K562 (cell line): Measurements from ENCODE around the gene NTSR1.

Experiments used
- EP300 ChIP-seq: IDR thresholded peaks from 2 replicates; pipeline ENCODE4 v1.6.1; 2012; ENCODE audit warnings: low read length, improper control_type of control experiment
- EZH2 ChIP-seq: IDR thresholded peaks from 2 replicates; pipeline ENCODE4 v1.6.1; 2012; ENCODE audit warnings: low read depth, mild to moderate bottlenecking, inconsistent platforms, low read length, borderline replicate concordance
- MAFK ChIP-seq: IDR thresholded peaks from 2 replicates; pipeline ENCODE4 v1.6.1; 2011; ENCODE audit warnings: low read length, improper control_type of control experiment
- POLR2A ChIP-seq: fragments of 450-650 bp; conservative IDR thresholded peaks from 2 replicates; pipeline ENCODE4 v1.6.1; 2016
- STAT5B ChIP-seq: fragments of 250-450 bp; sonication (Bioruptor Pico); IDR thresholded peaks from 2 replicates; pipeline ENCODE4 v1.8.0; 2021; ENCODE audit warnings: mild to moderate bottlenecking, inconsistent platforms
- TEAD1 ChIP-seq, 2 experiments: fragments of 450-650 bp in 1 of 2; sonication (generic) in 1 of 2; formaldehyde crosslinking; IDR thresholded peaks; 2 replicates each; pipeline versions ENCODE4 v1.4.0 to v1.8.0; 2020 to 2022; ENCODE audit warnings: mild to moderate bottlenecking in 2 of 2, missing genetic modification reagents in 1 of 2
- TOE1 ChIP-seq, 2 experiments: fragments of 450-650 bp in 1 of 2; sonication (generic) in 1 of 2; formaldehyde crosslinking in 1 of 2; IDR thresholded peaks; 2 replicates each; pipeline versions ENCODE4 v1.7.1 to v1.8.0; 2016 to 2022; ENCODE audit warnings: borderline replicate concordance in 2 of 2, mild to moderate bottlenecking in 2 of 2, antibody characterized with exemption in 1 of 2, inconsistent platforms in 1 of 2, low read depth in 1 of 2, missing genetic modification reagents in 1 of 2, moderate library complexity in 1 of 2
- ZNF583 ChIP-seq: fragments of 250-450 bp; sonication (Bioruptor Pico); IDR thresholded peaks from 2 replicates; pipeline ENCODE4 v1.4.0; 2020
- TF ChIP-seq, protein P1 (sequence below), 2 experiments: fragments of 450-650 bp in 1 of 2; IDR thresholded peaks; 2 replicates each; pipeline ENCODE4 v1.6.1; 2011 to 2017; ENCODE audit warnings: low read depth in 2 of 2, antibody characterized with exemption in 1 of 2, borderline replicate concordance in 1 of 2, low read length in 1 of 2, mild to moderate bottlenecking in 1 of 2, mixed read lengths in 1 of 2; ENCODE audit not compliant: control insufficient read depth in 1 of 2
- TF ChIP-seq, protein P2 (sequence below): IDR thresholded peaks from 2 replicates; pipeline ENCODE4 v1.6.1; 2016; ENCODE audit warnings: missing genetic modification characterization, missing compliant biosample characterization

DNA sequence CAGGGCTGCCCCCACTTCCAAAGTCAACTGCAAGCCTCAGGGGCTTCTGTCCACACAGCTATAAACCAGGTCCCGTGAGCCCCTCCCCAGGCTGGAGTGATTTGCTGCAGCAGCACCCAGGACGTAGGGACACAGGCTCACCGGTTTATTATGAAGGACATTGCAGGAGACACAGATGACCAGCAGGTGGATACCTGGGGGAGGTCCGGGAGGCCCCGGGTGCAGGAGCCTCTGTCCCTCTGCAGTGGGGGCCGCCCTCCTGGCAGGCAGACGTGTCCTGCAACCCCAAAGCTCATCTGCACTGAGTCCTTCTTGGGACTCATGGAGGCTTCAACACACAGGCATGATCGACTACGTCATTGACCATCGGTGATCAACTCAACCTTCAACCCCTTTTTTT, 14.5 kb upstream of the NTSR1 start:
- TF ChIP-seq TEAD1 (CRISPR knock-in tag; IDR thresholded peaks at IDR 0.05) (no peak), TOE1 (IDR thresholded peaks at IDR 0.05; ENCODE audit: borderline replicate concordance) (no peak), TOE1 (CRISPR knock-in tag; IDR thresholded peaks at IDR 0.05; ENCODE audit: borderline replicate concordance, low read depth) (no peak), EP300 (no peak), ZNF583 (CRISPR knock-in tag) (no peak), STAT5B (CRISPR knock-in tag) (no peak), EZH2 (no peak), MAFK (no peak), POLR2A (no peak)
- TF ChIP-seq, protein P1, sequence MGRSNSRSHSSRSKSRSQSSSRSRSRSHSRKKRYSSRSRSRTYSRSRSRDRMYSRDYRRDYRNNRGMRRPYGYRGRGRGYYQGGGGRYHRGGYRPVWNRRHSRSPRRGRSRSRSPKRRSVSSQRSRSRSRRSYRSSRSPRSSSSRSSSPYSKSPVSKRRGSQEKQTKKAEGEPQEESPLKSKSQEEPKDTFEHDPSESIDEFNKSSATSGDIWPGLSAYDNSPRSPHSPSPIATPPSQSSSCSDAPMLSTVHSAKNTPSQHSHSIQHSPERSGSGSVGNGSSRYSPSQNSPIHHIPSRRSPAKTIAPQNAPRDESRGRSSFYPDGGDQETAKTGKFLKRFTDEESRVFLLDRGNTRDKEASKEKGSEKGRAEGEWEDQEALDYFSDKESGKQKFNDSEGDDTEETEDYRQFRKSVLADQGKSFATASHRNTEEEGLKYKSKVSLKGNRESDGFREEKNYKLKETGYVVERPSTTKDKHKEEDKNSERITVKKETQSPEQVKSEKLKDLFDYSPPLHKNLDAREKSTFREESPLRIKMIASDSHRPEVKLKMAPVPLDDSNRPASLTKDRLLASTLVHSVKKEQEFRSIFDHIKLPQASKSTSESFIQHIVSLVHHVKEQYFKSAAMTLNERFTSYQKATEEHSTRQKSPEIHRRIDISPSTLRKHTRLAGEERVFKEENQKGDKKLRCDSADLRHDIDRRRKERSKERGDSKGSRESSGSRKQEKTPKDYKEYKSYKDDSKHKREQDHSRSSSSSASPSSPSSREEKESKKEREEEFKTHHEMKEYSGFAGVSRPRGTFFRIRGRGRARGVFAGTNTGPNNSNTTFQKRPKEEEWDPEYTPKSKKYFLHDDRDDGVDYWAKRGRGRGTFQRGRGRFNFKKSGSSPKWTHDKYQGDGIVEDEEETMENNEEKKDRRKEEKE (IDR thresholded peaks at IDR 0.05; ENCODE audit: borderline replicate concordance in 1 of 2, control insufficient read depth in 1 of 2, low read depth in 2 of 2, low read length in 1 of 2), result no peak
- TF ChIP-seq, protein P2, sequence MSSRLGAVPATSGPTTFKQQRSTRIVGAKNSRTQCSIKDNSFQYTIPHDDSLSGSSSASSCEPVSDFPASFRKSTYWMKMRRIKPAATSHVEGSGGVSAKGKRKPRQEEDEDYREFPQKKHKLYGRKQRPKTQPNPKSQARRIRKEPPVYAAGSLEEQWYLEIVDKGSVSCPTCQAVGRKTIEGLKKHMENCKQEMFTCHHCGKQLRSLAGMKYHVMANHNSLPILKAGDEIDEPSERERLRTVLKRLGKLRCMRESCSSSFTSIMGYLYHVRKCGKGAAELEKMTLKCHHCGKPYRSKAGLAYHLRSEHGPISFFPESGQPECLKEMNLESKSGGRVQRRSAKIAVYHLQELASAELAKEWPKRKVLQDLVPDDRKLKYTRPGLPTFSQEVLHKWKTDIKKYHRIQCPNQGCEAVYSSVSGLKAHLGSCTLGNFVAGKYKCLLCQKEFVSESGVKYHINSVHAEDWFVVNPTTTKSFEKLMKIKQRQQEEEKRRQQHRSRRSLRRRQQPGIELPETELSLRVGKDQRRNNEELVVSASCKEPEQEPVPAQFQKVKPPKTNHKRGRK, result no peak
